Subcutaneous adipose tissue (tissue), 4 donors: Measurements from ENCODE around the gene MUC5B. TPM values are rescaled to one million over a fixed set of nuclear protein-coding genes. Genes with fewer than 3 reads are reported as not detected.

ENCODE experiments used
- total RNA-seq, 4 donors: library from RNA; depleted of rRNA; stranded (reverse); fragments of >200 nt; gene quantifications; one replicate each; pipeline ENCODE4 v1.1.0, GENCODE V29; 2016
- TF ChIP-seq, protein P1 (sequence below): fragments of 450-650 bp; IDR thresholded peaks from one replicate; pipeline ENCODE4 v1.5.1; 2016; ENCODE audit warnings: low read depth, mild to moderate bottlenecking, control low read depth, antibody characterized with exemption, moderate library complexity

Gene MUC5B
- total RNA-seq, 4 donors from 2014 or later = not detected

DNA sequence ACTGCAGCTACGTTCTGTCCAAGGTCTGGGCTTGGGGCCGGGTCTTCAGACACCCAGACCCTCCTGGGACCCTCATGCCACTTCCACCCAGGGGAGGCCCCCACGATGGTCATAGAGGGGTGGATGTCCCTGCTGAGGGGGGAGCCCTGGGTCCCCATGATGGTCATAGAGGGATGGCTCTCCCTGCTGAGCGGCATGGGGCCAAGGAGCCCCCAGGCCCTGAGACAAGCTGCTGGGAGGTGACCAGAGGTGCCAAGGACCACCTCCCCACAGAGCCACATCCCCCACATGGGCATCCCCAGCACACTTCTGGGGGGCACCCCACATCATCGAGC lies 7.2 kb downstream of the MUC5B start:
- TF ChIP-seq, protein P1, sequence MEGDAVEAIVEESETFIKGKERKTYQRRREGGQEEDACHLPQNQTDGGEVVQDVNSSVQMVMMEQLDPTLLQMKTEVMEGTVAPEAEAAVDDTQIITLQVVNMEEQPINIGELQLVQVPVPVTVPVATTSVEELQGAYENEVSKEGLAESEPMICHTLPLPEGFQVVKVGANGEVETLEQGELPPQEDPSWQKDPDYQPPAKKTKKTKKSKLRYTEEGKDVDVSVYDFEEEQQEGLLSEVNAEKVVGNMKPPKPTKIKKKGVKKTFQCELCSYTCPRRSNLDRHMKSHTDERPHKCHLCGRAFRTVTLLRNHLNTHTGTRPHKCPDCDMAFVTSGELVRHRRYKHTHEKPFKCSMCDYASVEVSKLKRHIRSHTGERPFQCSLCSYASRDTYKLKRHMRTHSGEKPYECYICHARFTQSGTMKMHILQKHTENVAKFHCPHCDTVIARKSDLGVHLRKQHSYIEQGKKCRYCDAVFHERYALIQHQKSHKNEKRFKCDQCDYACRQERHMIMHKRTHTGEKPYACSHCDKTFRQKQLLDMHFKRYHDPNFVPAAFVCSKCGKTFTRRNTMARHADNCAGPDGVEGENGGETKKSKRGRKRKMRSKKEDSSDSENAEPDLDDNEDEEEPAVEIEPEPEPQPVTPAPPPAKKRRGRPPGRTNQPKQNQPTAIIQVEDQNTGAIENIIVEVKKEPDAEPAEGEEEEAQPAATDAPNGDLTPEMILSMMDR = no peak

DNA sequence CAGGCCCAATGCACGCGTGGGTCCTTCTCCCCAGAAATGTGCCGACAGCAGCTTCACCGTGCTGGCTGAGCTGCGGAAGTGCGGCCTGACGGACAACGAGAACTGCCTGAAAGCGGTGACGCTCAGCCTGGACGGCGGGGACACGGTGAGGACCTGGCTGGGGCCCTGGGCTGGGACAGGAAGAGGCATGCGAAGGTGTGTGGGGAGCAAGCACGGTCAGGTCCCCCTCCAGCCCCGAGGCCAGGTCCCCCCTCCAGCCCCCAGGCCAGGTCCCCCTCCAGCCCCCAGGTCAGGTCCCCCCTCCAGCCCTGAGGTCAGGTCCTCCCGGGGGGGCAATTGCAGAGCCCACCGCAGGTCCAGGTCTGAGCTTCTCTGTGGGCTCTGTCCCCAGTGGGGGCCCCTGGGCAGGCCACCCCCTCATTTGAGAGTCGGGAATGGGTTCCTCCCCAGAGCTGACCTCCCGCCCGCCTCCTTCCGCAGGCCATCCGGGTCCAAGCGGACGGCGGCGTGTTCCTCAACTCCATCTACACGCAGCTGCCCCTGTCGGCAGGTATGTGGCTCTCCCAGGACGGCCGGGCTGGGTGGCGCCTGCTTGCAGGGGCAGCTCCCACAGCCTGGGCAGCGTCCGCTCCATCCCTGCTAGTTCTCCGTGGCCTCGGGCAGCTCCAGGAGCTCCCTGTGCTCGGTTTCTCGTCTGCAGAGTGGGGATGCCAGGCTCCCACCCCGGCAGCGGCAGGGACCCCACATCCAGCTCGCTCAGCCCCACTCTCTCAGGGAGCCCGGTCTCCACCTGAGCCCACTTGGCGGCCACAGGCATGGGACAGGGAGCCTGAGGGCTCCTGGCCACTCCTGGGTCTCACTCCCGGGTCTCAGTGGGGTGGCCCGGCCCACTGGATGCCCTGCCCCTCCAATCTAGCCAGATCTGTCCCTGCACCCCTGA lies 7.9 kb downstream of the MUC5B start:
- TF ChIP-seq, protein P1 = no peak

DNA sequence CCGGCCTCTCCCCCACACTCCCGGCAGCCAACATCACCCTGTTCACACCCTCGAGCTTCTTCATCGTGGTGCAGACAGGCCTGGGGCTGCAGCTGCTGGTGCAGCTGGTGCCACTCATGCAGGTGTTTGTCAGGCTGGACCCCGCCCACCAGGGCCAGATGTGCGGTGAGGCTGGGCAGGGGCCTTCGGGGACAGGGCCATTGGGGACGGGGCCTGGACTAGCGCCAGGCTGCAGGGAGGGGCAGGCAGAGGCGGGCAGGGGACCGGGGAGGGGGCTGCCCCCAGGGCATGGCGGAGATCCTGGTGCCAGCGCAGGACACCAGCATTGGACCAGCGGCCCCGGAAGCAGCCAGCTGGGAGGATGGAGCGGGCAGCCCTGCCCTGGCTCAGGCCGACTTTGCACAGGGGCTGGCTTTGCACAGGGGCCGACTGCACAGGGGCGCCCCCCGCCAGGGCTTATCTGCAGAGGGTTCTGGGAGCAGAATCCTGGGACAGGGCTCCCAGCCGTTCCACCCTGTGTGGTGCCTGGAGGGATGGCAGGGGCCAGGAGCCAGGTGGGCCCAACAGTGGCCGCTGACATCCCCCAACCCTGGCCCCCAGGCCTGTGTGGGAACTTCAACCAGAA lies 8.6 kb downstream of the MUC5B start:
- TF ChIP-seq, protein P1 = no peak

DNA sequence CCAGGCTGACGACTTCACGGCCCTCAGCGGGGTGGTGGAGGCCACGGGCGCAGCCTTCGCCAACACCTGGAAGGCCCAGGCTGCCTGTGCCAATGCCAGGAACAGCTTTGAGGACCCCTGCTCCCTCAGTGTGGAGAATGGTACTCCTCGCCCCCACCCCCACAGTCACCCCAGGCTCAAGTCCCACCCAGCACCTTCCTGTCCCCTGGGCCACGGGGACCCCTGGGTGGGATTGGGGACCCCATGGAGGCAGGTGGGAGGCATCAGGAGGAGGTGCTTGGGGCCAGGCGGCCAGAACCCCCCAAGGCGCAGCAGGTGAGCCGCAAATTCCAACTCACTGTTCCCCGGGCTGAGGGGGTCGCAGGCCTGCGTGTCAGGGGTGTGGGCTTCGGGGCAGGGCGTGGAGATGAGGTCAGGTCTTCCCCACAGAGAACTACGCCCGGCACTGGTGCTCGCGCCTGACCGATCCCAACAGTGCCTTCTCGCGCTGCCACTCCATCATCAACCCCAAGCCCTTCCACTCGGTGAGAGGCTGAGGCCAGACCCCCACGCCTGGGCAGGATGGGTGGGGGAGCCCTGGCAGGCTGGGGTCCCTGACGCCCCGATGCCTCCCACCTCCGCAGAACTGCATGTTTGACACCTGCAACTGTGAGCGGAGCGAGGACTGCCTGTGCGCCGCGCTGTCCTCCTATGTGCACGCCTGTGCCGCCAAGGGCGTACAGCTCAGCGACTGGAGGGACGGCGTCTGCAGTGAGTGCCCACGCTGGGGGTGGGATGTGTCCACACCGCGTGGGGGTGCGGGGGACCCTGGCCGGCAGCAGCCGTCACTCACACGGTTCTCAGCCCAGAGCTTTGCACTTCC lies 9.4 kb downstream of the MUC5B start:
- TF ChIP-seq, protein P1 = no peak

DNA sequence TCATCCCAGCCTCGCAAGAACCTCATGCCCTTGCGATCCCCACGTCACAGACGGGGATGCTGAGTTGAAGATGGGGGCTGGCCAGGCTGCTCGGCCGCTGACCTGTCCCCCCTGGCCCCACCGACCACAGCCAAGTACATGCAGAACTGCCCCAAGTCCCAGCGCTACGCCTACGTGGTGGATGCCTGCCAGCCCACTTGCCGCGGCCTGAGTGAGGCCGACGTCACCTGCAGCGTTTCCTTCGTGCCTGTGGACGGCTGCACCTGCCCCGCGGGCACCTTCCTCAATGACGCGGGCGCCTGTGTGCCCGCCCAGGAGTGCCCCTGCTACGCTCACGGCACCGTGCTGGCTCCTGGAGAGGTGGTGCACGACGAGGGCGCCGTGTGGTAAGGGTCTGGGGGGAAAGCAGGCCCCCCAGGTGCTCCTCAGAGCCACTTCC lies 10.0 kb downstream of the MUC5B start:
- TF ChIP-seq, protein P1 = no peak

DNA sequence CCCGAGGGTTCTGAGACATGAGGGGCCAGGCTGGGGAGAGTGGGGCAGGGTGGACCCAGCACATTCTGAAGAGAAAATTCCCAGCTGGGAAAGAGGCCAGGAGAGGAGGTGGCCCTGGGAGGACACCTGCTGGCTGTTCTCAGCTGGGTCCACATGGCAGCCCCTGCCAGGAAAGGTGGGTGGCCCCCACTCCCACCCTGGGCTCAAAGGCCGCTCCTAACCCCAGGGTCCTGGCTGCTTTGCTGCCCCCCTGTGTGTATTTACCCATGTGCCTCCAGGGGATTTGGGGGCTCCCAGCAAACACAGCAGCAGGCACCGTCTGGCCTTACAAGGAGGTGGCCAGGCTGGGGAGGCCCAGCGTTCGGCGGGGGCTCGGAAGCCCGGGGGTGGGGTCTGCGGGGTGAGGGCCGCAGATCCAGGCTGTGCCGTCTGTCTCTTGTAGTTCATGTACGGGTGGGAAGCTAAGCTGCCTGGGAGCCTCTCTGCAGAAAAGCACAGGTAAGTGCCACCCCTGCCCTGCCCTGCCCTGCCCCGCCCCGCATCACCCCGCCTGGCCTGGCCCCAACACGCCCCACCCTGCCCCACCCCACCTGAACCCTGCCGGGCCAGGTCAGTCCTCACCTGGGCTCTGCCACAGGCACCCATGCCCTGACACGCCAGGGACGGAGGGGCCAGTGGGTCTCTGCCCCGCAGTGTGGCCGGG lies 10.6 kb downstream of the MUC5B start:
- TF ChIP-seq, protein P1 = no peak
